HL-60 (cell line): ENCODE data around the gene LRRC71.

Experiments
- CTCF ChIP-seq: IDR thresholded peaks from one replicate; pipeline ENCODE4 v1.5.1; 2011; ENCODE audit warnings: low read length, control low read depth, inconsistent platforms; ENCODE audit not compliant: insufficient read depth
- TF ChIP-seq, protein P1 (sequence below): IDR thresholded peaks from 2 replicates; pipeline ENCODE4 v1.6.1; 2012; ENCODE audit warnings: low read depth; ENCODE audit not compliant: insufficient replicate concordance

- no peak for TF ChIP-seq CTCF
- TF ChIP-seq, protein P1, sequence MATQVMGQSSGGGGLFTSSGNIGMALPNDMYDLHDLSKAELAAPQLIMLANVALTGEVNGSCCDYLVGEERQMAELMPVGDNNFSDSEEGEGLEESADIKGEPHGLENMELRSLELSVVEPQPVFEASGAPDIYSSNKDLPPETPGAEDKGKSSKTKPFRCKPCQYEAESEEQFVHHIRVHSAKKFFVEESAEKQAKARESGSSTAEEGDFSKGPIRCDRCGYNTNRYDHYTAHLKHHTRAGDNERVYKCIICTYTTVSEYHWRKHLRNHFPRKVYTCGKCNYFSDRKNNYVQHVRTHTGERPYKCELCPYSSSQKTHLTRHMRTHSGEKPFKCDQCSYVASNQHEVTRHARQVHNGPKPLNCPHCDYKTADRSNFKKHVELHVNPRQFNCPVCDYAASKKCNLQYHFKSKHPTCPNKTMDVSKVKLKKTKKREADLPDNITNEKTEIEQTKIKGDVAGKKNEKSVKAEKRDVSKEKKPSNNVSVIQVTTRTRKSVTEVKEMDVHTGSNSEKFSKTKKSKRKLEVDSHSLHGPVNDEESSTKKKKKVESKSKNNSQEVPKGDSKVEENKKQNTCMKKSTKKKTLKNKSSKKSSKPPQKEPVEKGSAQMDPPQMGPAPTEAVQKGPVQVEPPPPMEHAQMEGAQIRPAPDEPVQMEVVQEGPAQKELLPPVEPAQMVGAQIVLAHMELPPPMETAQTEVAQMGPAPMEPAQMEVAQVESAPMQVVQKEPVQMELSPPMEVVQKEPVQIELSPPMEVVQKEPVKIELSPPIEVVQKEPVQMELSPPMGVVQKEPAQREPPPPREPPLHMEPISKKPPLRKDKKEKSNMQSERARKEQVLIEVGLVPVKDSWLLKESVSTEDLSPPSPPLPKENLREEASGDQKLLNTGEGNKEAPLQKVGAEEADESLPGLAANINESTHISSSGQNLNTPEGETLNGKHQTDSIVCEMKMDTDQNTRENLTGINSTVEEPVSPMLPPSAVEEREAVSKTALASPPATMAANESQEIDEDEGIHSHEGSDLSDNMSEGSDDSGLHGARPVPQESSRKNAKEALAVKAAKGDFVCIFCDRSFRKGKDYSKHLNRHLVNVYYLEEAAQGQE: no peak
These were observed 9.3 kb downstream of the LRRC71 start for GRCh38 chr1:156929596-156930238.
